Activated T-helper 2 cell treated with anti-CD3 and anti-CD28 coated beads, Interferon-gamma antibody, Interleukin-2, Interleukin-4, amounts not matched to agents 10 μg/mL and 5 μg/mL and 100 μg/mL, durations not matched to agents 14 hours and 24 hours and 36 hours (primary cell): ENCODE measurements around the gene GLI3. TPM values are rescaled to one million over a fixed set of nuclear protein-coding genes. Genes with fewer than 3 reads are reported as not detected.
"Not testable (repeated sequence)": the region's sequence is repeated elsewhere in the genome, so short reads cannot be mapped to it uniquely, and the experiment has no call there.

Experiments used
- DNase-seq: peaks from one replicate; pipeline ENCODE4 v3.0.0; 2021; ENCODE audit warnings: low spot score
- H3K27ac Mint-ChIP-seq: one replicate; pipeline ENCODE4 v1.8.0; 2021; ENCODE audit warnings: mixed read lengths
- H3K27me3 Mint-ChIP-seq: one replicate; pipeline ENCODE4 v1.8.0; 2021; ENCODE audit warnings: low read depth, mixed read lengths
- H3K36me3 Mint-ChIP-seq: one replicate; pipeline ENCODE4 v1.8.0; 2021; ENCODE audit warnings: low read depth, mixed read lengths
- H3K4me1 Mint-ChIP-seq: one replicate; pipeline ENCODE4 v1.8.0; 2021; ENCODE audit warnings: low read depth, mixed read lengths
- H3K4me3 Mint-ChIP-seq: one replicate; pipeline ENCODE4 v1.8.0; 2021; ENCODE audit warnings: low read depth, mild to moderate bottlenecking, moderate library complexity, mixed read lengths
- H3K9me3 Mint-ChIP-seq: one replicate; pipeline ENCODE4 v1.8.0; 2021; ENCODE audit warnings: mixed read lengths
- intact Hi-C: fragments of 100-400 bp; cut with micrococcal nuclease; formaldehyde crosslinking; loops from one replicate; pipeline ENCODE4 v1.15.1; 2023
- total RNA-seq: library from RNA; stranded (reverse); gene quantifications from 2 replicates; pipeline ENCODE4 v1.2.3, GENCODE V29; 2022

GLI3 gene
- total RNA-seq, 1 donor from 2014 or later: not detected

- Mint-ChIP-seq H3K27me3 (peaks cover 5% of the 10 kb centered on the region), H3K4me1 (no peaks in the 10 kb centered on the region), H3K9me3 (no peaks in the 10 kb centered on the region), H3K27ac (no peak overlapping the region), H3K4me3 (no peak overlapping the region), H3K36me3 (no peaks in the 10 kb centered on the region)
- intact Hi-C loops: no loop called here
- DNase-seq: no peak
Observed at GRCh38 chr7:42217053-42217452, 20.0 kb downstream of the GLI3 start.

- DNase-seq: no peak
- Mint-ChIP-seq H3K4me3 (no peak overlapping the region), H3K9me3 (no peaks in the 10 kb centered on the region), H3K36me3 (no peaks in the 10 kb centered on the region), H3K27ac (no peak overlapping the region), H3K27me3 (peaks cover 5% of the 10 kb centered on the region), H3K4me1 (no peaks in the 10 kb centered on the region)
- intact Hi-C loops: no loop called here
Observed at GRCh38 chr7:42214060-42214679, 22.8 kb downstream of the GLI3 start.

GRCh38 chr7:42213093-42213492, 23.9 kb downstream of the GLI3 start:
- peaks cover 5% of the 10 kb centered on the region for H3K27me3 Mint-ChIP-seq
- intact Hi-C loops: no loop called here
- H3K4me1 Mint-ChIP-seq: no peaks in the 10 kb centered on the region
- no peaks in the 10 kb centered on the region for H3K9me3 Mint-ChIP-seq
- DNase-seq: no peak
- H3K36me3 Mint-ChIP-seq: no peaks in the 10 kb centered on the region
- no peak overlapping the region for H3K27ac Mint-ChIP-seq
- H3K4me3 Mint-ChIP-seq: no peak overlapping the region

GRCh38 chr7:42212541-42213090, 24.4 kb downstream of the GLI3 start:
- intact Hi-C loops: no loop called here
- H3K27ac Mint-ChIP-seq: no peak overlapping the region
- DNase-seq: no peak
- no peaks in the 10 kb centered on the region for H3K4me1 Mint-ChIP-seq
- H3K36me3 Mint-ChIP-seq: no peaks in the 10 kb centered on the region
- H3K4me3 Mint-ChIP-seq: no peak overlapping the region
- peaks cover 5% of the 10 kb centered on the region for H3K27me3 Mint-ChIP-seq
- H3K9me3 Mint-ChIP-seq: no peaks in the 10 kb centered on the region

GRCh38 chr7:42211938-42212337, 25.1 kb downstream of the GLI3 start:
- no peaks in the 10 kb centered on the region for H3K9me3 Mint-ChIP-seq
- H3K36me3 Mint-ChIP-seq: no peaks in the 10 kb centered on the region
- no peaks in the 10 kb centered on the region for H3K4me1 Mint-ChIP-seq
- no peak overlapping the region for H3K4me3 Mint-ChIP-seq
- H3K27me3 Mint-ChIP-seq: peaks cover 4% of the 10 kb centered on the region
- H3K27ac Mint-ChIP-seq: no peak overlapping the region
- no peak for DNase-seq
- intact Hi-C loops: no loop called here

- no peak overlapping the region for H3K27ac Mint-ChIP-seq
- H3K36me3 Mint-ChIP-seq: no peaks in the 10 kb centered on the region
- no peaks in the 10 kb centered on the region for H3K9me3 Mint-ChIP-seq
- DNase-seq: no peak
- intact Hi-C loops: no loop called here
- no peaks in the 10 kb centered on the region for H3K4me1 Mint-ChIP-seq
- no peak overlapping the region for H3K4me3 Mint-ChIP-seq
- peaks cover 1% of the 10 kb centered on the region for H3K27me3 Mint-ChIP-seq
Observed at GRCh38 chr7:42210779-42211178, 26.2 kb downstream of the GLI3 start.

- Mint-ChIP-seq H3K27me3 (peaks cover 1% of the 10 kb centered on the region), H3K9me3 (no peaks in the 10 kb centered on the region), H3K36me3 (no peaks in the 10 kb centered on the region), H3K4me1 (no peaks in the 10 kb centered on the region), H3K27ac (no peak overlapping the region), H3K4me3 (no peak overlapping the region)
- intact Hi-C loops: no loop called here
- no peak for DNase-seq
Observed at GRCh38 chr7:42210333-42210732, 26.7 kb downstream of the GLI3 start.

GRCh38 chr7:42209085-42209484, 27.9 kb downstream of the GLI3 start:
- H3K4me3 Mint-ChIP-seq, intact Hi-C loops, DNase-seq: not testable (repeated sequence)

GRCh38 chr7:42208572-42208971, 28.4 kb downstream of the GLI3 start:
- Mint-ChIP-seq H3K27me3 (peaks cover 1% of the 10 kb centered on the region), H3K9me3 (no peaks in the 10 kb centered on the region), H3K27ac (no peak overlapping the region), H3K4me1 (no peaks in the 10 kb centered on the region), H3K4me3 (no peak overlapping the region), H3K36me3 (no peaks in the 10 kb centered on the region)
- intact Hi-C loops: no loop called here
- no peak for DNase-seq

More at GRCh38 chr7:42209085-42209484, 27.9 kb downstream of the GLI3 start:
- H3K9me3 Mint-ChIP-seq, H3K27ac Mint-ChIP-seq, H3K36me3 Mint-ChIP-seq, H3K4me1 Mint-ChIP-seq, H3K27me3 Mint-ChIP-seq: not testable (repeated sequence)

- DNase-seq: no peak
- Mint-ChIP-seq H3K4me1 (no peaks in the 10 kb centered on the region), H3K9me3 (no peaks in the 10 kb centered on the region), H3K4me3 (no peak overlapping the region), H3K27me3 (no peaks in the 10 kb centered on the region), H3K27ac (no peak overlapping the region), H3K36me3 (no peaks in the 10 kb centered on the region)
- intact Hi-C loops: no loop called here
Observed at GRCh38 chr7:42207420-42207819, 29.6 kb downstream of the GLI3 start.

- DNase-seq: no peak
- intact Hi-C loops: no loop called here
- Mint-ChIP-seq H3K4me1 (peaks cover 1% of the 10 kb centered on the region), H3K9me3 (no peaks in the 10 kb centered on the region), H3K36me3 (no peaks in the 10 kb centered on the region), H3K27me3 (no peaks in the 10 kb centered on the region), H3K27ac (no peak overlapping the region), H3K4me3 (no peak overlapping the region)
Observed at GRCh38 chr7:42203336-42203735, 33.7 kb downstream of the GLI3 start.

GRCh38 chr7:42202601-42203000, 34.4 kb downstream of the GLI3 start:
- Mint-ChIP-seq H3K9me3 (no peaks in the 10 kb centered on the region), H3K4me1 (peaks cover 1% of the 10 kb centered on the region), H3K27ac (no peak overlapping the region), H3K27me3 (no peaks in the 10 kb centered on the region), H3K4me3 (no peak overlapping the region), H3K36me3 (no peaks in the 10 kb centered on the region)
- intact Hi-C loops: no loop called here
- no peak for DNase-seq

- intact Hi-C loops: no loop called here
- no peaks in the 10 kb centered on the region for H3K9me3 Mint-ChIP-seq
- peaks cover 1% of the 10 kb centered on the region for H3K4me1 Mint-ChIP-seq
- H3K27ac Mint-ChIP-seq: no peak overlapping the region
- H3K36me3 Mint-ChIP-seq: no peaks in the 10 kb centered on the region
- H3K27me3 Mint-ChIP-seq: peaks cover 4% of the 10 kb centered on the region
- H3K4me3 Mint-ChIP-seq: no peak overlapping the region
- no peak for DNase-seq
Observed at GRCh38 chr7:42198974-42199668, 37.9 kb downstream of the GLI3 start.
